KBM-7 (cell line): ENCODE results near the gene SLC25A40.
"Not testable (repeated sequence)": the region's sequence is repeated elsewhere in the genome, so short reads cannot be mapped to it uniquely, and the experiment has no call there.

Source experiments
- DNase-seq: peaks from one replicate; pipeline ENCODE4 v3.0.0-alpha.2; 2015
- in situ Hi-C: fragments of 300-500 bp; cut with MboI; formaldehyde crosslinking; loops from 2 replicates; pipeline ENCODE4 v1.14.3; 2020; ENCODE audit warnings: low sequenced_read_pairs, low pct_unique_long_range_greater_than_20kb, mixed read lengths

The SLC25A40 gene, protein sequence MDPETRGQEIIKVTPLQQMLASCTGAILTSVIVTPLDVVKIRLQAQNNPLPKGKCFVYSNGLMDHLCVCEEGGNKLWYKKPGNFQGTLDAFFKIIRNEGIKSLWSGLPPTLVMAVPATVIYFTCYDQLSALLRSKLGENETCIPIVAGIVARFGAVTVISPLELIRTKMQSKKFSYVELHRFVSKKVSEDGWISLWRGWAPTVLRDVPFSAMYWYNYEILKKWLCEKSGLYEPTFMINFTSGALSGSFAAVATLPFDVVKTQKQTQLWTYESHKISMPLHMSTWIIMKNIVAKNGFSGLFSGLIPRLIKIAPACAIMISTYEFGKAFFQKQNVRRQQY

DNA sequence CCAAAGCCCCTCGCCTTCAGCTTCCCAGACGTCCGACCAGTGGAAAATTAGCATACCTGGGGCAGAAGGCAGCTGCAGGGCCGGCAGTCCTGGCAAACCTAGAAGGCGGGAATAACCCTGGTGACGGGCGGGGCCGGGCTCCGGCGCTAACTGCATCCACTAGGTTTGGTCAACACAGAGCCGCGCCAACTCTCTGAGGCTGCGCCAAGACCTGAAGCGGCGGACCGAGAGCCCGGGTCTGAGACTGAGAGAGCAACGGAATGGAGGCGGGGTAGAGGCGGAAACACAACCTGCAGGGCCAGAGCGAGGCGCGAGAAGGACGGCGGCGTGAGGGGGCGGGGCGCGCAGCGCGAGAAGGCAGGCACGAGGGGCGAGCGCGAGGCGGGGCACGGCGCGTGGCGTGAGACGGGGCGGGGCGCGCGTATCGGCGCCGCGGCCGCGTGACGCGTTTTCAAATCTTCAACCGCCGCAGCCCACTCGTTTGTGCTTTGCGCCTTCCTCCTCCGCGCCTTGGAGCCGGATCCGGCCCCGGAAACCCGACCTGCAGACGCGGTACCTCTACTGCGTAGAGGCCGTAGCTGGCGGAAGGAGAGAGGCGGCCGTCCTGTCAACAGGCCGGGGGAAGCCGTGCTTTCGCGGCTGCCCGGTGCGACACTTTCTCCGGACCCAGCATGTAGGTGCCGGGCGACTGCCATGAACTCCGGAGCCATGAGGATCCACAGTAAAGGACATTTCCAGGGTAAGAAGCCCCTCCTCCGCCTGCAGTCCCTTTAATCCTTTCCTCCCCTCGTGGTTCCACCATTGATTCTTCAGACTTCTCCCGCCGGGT, at the start of gene SLC25A40, which contains the start of gene DBF4:
SLC25A40 (minus strand) TSS at position 321 of the 829 bp plus-strand sequence. CDS start 17,633 bp downstream, outside the sequence.
DBF4 (plus strand) TSS at position 454 of the 829 bp plus-strand sequence; CDS start at position 694, 240 bp downstream.
- in situ Hi-C loops = no loop called here
- DNase-seq = peak; percentile 97

DNA sequence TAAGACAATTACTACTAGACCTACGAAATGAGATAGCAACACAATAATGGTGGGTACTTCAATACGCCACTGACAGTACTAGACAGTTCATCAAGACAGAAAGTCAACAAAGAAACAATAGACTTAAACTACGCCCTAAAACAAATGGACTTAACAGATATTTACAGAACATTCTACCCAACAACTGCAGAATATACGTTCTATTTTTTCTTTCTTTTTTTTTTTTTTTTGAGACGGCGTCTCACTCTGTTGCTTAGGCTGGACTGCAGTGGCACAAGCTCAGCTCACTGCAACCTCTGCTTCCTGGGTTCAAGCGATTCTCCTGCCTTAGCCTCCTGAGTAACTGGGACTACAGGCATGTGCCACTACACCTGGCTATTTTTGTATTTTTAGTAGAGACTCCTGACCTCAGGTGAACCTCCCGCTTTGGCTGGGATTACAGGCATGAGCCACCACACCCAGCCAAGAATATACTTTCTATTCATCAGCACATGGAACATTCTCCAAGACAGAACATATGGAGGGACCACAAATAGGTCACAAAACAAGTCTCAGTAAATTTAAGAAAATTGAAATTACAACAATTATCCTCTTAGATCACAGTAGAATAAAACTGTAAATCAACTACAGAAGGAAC, 46.7 kb upstream of the SLC25A40 start:
- in situ Hi-C loops = not testable (repeated sequence)

DNA sequence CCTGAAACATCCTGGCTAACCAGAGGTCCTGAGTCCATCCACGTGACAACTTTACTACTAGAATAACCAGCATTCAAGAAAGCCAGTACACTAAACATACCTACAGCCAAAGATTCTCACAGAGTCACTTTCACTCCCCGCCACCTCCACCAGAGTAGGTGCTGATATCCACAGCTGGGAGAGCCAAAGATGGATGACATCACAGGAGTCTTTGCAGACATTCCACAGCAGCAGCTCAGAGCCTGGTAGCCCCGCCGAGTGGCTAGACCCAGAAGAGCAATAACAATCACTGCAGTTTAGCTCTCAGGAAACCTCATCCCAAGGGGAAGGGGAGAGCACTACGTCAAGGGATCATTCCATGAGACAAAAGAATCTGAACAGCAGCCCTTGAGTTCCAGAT, 44.4 kb upstream of the SLC25A40 start:
- in situ Hi-C loops = no loop called here
- no peak for DNase-seq

More for the DNA sequence above, 46.7 kb upstream of the SLC25A40 start:
- not testable (repeated sequence) for DNase-seq

DNA sequence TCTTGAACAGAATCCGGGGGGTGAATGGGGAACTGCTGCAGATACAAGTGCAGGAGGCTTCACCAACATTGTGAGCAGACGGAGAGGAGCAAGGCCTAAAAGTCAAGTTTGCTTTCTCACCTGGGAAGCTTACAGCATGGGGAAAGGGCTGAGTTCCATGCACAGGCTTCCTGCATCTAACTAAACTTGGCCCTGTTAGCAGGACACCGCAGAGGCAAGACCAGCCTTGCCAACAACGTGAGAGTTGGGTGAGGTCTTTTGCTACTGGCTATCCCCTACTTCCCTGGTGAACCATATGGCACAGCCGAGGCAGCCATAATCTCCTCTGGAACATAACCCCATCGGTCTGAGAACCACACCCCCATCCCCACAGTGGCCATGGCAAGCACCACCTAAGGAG, 43.7 kb upstream of the SLC25A40 start:
- no peak for DNase-seq
- in situ Hi-C loops = no loop called here

DNA sequence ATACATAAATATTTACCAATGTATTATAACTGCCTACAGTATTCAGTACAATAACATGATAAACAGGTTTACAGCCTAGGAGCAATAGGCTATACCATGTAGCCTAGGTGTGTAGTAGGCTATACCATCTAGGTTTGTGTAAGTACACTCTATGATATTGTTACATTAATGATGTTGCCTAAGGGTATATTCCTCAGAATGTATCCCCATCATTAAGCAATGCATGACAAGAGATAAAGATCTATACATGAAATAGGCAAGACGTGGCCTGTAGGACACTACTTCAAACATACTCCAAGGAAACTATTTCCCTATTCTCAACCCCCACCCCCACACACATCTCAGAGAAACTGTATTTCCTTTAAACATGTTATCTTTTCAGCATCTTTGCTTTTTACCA, 42.6 kb upstream of the SLC25A40 start:
- in situ Hi-C loops = no loop called here
- no peak for DNase-seq

DNA sequence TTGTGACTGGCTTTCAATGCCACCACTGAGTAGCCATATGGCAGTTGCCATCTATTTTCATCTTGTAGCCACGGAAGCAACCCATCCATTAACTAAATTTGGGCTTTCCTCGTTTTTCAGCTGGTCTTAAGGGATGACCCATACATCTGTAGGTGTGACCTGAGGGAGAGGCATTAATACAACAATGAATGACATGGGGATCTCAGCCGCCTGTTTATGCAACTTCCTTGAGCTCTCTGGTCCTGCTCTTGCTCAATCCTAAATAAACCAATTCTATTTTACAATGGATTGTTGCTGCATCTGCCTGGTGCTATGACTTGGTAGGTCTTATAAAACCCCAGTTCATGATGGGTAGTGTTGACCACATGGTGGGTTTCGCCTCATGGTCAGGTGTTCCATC, 36.0 kb upstream of the SLC25A40 start:
- in situ Hi-C loops = no loop called here
- DNase-seq = no peak

DNA sequence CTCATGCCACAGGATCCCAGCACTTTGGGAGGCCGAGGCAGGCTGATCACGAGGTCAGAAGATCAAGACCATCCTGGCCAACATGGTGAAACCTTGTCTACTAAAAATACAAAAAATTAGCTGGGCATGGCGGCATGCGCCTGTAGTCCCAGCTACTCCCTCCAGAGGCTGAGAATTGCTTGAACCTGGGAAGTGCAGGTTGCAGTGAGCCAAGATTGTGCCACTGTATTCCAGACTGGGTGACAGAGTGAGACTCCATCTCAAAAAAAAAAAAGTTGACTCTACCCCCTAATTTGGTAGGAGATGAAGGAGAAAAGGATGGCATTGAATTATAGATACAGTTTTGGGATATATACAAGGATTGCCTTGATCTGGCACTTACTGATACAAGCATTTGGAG, 32.7 kb upstream of the SLC25A40 start:
- in situ Hi-C loops, DNase-seq: not testable (repeated sequence)

DNA sequence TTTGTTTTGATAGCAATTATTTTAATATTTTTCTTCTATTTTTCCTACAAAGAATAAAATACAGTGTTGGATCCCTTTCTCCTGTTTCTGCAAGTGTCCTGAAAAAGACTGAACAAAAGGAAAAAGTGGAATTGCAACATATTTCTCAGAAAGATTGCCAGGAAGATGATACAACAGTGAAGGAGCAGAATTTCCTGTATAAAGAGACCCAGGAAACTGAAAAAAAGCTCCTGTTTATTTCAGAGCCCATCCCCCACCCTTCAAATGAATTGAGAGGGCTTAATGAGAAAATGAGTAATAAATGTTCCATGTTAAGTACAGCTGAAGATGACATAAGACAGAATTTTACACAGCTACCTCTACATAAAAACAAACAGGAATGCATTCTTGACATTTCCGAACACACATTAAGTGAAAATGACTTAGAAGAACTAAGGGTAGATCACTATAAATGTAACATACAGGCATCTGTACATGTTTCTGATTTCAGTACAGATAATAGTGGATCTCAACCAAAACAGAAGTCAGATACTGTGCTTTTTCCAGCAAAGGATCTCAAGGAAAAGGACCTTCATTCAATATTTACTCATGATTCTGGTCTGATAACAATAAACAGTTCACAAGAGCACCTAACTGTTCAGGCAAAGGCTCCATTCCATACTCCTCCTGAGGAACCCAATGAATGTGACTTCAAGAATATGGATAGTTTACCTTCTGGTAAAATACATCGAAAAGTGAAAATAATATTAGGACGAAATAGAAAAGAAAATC, 31.2 kb upstream of the SLC25A40 start:
- in situ Hi-C loops, DNase-seq: not testable (repeated sequence)

DNA sequence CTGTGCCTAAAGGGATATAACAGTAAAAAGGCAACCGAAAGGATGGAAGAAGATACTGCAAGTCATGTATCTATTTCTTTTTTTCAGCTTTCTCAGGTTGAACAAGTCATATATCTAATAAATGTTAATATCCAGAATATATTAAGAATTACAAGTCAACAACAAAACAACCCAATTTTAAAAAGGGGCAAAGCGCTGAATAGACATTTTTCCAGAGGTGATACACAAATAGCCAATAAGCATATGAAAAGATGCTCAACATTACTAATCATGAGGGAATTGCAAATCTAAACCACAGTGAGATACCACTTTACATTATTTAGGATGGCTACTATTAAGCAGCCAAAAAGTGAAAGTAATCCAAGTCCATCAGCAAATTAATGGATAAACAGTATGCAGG, 23.1 kb upstream of the SLC25A40 start:
- in situ Hi-C loops = no loop called here
- DNase-seq = no peak

DNA sequence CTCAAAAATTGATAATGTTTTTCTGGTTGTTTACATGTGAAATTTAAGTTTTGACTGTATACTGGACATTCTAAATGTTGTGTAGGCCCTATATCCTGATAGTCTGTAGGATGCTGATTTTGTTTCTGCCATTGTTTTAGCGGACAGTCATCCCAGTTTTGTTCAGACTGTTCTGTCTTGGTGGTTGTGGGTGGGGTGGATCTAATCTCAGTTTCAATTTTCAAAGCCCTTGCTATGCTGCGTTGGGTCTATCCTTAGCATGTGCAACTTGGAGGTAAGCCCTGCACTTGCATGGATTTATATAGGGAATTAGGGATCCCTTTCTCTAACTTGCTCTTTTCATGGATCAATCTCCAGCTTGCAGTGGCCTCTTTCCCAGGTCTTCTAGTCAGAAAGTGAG, 19.2 kb upstream of the SLC25A40 start:
- DNase-seq = no peak
- in situ Hi-C loops = no loop called here

DNA sequence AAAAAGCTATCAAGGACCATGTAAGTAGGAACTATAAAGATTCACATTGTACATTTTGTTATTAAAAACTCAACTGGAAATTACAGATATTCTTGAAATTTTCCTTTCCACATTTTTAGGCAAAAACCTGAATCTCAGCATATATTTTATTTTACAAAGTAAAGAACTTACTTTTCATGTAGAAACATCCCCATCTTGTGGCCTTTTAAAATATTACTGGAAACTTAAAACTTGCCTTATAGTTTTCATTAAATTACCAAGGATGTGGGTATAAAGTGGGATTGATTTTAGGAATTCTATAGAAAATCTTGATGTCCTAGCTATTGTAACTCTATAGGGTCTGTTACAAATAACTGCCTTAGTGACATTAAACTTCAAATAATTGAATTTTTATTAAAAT, 10.7 kb upstream of the SLC25A40 start:
- in situ Hi-C loops = no loop called here
- DNase-seq = peak; percentile 54

DNA sequence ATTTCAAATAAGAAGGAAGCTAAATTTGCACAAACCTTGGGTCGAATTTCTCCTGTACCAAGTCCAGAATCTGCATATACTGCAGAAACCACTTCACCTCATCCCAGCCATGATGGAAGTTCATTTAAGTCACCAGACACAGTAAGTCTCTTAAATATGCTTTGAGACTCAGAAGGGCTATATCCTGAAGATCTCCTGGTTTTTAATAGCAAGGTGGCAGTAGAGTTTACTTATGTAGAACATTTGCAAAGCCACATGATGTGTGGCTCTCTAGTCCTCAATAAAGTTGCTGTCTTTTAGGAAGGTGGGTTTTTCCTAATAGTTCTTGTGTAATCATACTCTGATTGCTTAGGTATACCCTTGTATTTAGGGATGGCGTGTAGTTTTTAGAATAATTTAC, 8.9 kb upstream of the SLC25A40 start:
- DNase-seq = no peak
- in situ Hi-C loops = no loop called here

DNA sequence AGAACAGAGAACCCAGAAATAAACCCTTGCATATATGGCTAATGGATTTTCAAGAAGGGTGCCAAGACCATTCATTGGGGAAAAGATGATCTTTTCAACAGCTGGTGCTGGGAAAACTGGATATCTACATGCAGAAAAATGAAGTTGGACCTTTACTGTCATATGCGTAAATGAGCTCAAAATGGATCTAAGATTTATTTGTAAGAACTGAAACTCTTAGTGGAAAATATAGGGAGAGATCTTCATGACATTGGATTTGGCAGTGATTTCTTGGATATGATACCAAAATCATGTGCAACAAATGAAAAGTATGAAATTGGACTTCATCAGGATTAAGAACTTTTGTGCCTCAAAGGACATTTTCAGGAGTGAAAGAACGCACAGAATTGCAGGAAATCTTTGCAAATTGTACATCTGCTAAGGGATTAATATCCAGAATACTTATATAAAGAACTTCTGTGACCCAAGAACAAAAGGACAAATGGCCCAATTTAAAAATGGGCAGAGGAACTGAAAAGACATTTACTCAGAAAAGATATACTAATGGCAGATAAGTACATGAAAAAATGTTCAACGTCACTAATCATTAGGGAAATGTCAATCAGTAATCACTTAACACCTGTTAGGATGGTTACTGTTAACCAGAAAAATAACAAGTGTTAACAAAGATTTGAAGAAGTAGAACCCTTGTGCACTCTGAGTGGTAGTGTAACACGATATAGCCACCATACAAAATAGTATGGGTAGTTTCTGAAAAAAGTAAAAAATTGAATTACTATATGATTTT, 6.2 kb upstream of the SLC25A40 start:
- in situ Hi-C loops = no loop called here
- DNase-seq = no peak

DNA sequence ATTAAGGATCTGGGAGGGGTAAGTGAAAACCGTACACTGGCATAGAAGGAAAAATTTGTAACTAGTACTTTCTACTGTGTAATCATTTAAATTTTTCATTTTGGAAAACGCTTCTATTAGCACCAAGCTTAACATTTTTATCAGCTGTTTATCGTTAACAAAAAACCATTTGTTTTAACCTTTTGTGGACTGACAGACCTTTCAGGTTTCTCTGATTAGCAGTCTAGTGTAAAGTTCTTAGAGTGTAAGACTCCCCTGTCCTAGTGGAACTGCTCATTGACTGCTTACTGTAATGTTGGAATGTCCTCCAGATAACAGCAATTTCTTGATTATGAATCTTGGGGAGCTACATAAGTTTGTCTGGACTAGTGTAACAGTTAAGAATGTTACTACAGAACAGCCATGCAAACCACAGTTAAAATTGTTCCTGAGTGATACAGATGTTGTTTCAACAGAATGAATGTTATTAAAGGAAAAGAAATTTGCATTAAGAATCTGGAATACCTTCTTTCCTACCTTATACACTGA, 2.1 kb upstream of the SLC25A40 start:
- DNase-seq = no peak
- in situ Hi-C loops = no loop called here

DNA sequence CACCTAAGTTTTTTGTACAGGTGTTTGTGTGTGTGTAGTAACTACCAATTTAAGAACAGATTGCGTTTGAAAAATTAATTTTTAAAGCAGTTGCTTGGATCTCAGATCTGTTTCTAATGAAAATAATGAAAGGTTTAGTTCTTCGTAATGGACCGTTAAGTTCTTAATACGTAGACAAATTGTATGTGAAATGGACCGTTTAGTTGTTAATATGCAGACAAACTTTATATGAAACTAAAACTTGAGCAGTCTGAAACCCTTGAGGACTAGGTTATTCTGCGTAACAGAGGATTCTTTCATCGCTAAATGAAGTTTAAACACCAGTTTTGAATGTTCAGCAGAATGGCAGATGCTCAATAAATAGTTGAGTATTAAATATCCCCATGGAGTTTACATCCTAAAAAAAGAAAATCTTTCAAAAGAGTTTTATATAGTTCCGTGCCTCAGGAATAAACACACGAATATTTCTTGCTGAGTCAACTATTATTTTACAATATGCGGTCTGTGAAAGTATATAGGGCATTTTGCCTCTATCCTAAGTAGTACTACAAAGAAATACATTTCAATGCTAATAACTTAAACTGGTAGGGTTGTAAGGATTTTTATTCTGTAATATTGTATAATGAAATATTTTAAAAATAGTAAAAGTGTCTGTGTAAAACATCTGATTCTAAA, 1.3 kb upstream of the SLC25A40 start:
- peak; percentile 11 for DNase-seq
- in situ Hi-C loops = no loop called here

DNA sequence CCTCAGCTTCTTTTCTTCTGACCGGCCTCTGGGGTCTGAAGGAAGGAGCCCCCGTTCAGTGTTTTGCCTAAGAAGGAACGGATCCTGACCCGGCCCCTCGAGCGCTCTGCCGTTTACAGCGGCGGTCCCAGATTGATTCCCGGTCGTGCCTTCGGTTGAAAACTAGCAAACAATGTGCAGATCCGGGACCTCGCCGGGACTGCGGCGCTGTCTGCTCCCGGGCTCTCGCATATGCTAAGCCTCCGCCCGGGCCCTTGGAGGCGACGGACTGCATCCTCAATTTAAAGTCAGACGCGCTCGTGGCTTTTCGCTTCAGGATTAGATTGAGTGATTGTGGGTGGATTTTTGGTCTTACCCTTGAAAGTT, 692 bp upstream of the SLC25A40 start:
- in situ Hi-C loops = no loop called here
- DNase-seq = peak; percentile 68

DNA sequence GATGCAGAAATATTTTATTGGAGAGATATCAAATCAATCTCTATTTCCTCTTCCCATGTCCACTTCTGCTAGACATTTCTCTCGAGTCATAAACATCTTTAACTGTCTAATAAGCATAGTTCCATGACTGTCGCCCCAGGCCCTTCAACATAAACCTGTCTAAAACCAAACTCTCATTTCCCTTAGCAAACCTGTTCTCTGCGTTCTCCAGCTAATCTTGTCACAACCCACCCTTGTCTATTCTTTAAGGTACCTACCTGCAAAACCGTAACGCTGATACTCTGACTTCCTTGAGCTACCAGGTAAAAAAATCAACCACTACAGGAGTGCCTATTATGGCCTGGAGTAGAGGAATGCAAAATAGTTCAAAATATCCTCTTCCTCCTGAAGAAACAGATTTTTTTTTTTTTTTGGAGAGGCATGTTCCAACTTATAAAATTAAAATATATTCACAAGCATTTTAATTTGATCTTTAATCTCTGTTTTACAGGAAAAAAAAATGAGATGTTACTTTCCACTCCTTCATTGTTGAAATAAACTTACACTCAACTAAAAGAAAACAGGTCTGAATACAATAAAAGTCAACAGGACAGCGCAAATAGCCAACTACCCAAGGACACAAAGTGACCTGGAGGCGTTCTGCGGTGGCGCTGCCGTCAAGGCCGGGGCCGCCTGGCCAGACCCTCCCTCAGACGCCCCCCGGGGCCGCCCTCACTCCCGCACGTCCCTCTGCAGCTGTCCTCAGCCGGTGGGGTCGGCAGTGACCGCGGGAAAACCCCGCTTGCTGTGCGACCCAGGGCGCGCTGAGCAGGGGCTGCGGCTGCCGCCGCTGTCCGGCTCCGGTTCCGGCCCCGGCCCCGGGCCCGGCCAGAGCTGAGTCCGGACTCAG, 765 bp downstream of the SLC25A40 start:
- in situ Hi-C loops = no loop called here

More for the DNA sequence above, 765 bp downstream of the SLC25A40 start:
- peak; percentile 21 for DNase-seq
